Neural cell (in vitro differentiated cells): ENCODE results near the gene COPS2. TPM values are rescaled to one million over a fixed set of nuclear protein-coding genes. Genes with fewer than 3 reads are reported as not detected.

ENCODE experiments used
- H2AFZ ChIP-seq: fragments of 200-600, 300-800 bp; sonication (generic), shearing (Covaris generic); 2 replicates; pipeline ENCODE4 v1.6.0; 2014; ENCODE audit warnings: low read depth, mild to moderate bottlenecking, antibody characterized with exemption, low read length, moderate library complexity
- H3F3A ChIP-seq: fragments of 200-600 bp; shearing (Covaris generic); 2 replicates; pipeline ENCODE4 v1.6.1; 2016; ENCODE audit warnings: mild to moderate bottlenecking, moderate library complexity, mixed read lengths, antibody characterized with exemption, low read length; ENCODE audit not compliant: insufficient read depth, poor library complexity, severe bottlenecking
- H3K27ac ChIP-seq: fragments of 200-600, 300-800 bp; sonication (generic), shearing (Covaris generic); 2 replicates; pipeline ENCODE4 v1.5.1; 2014; ENCODE audit warnings: mild to moderate bottlenecking, low read length, moderate library complexity
- H3K27me3 ChIP-seq: fragments of 300-800, 200-600 bp; sonication (generic), shearing (Covaris generic); 2 replicates; pipeline ENCODE4 v1.6.0; 2014; ENCODE audit warnings: mild to moderate bottlenecking, low read depth, low read length, moderate library complexity; ENCODE audit not compliant: insufficient read depth
- H3K36me3 ChIP-seq: fragments of 300-800, 200-600 bp; sonication (generic), shearing (Covaris generic); 2 replicates; pipeline ENCODE4 v1.5.1; 2014; ENCODE audit warnings: mild to moderate bottlenecking, antibody characterized with exemption, low read length, moderate library complexity; ENCODE audit not compliant: insufficient read depth
- H3K4me2 ChIP-seq: fragments of 300-800, 200-600 bp; sonication (generic), shearing (Covaris generic); 2 replicates; pipeline ENCODE4 v1.6.0; 2014; ENCODE audit warnings: mild to moderate bottlenecking, low read length
- H3K4me3 ChIP-seq: fragments of 300-800, 200-600 bp; sonication (generic), shearing (Covaris generic); 2 replicates; pipeline ENCODE4 v1.5.1; 2014; ENCODE audit warnings: mild to moderate bottlenecking, low read length, moderate library complexity
- H3K79me2 ChIP-seq: fragments of 200-600 bp; shearing (Covaris generic); replicated peaks from 2 replicates; pipeline ENCODE4 v1.6.0; 2014; ENCODE audit warnings: mild to moderate bottlenecking, low read length, moderate library complexity; ENCODE audit not compliant: insufficient read depth
- H3K9ac ChIP-seq: fragments of 300-800, 200-600 bp; sonication (generic), shearing (Covaris generic); 2 replicates; pipeline ENCODE4 v1.6.1; 2016; ENCODE audit warnings: mild to moderate bottlenecking, low read length, mixed read lengths
- H3K9me2 ChIP-seq: fragments of 200-600 bp; shearing (Covaris generic); 2 replicates; pipeline ENCODE4 v1.6.1; 2016; ENCODE audit warnings: mild to moderate bottlenecking, low read length, mixed read lengths; ENCODE audit not compliant: insufficient read depth
- H3K9me3 ChIP-seq: fragments of 200-600, 300-800 bp; sonication (generic), shearing (Covaris generic); 2 replicates; pipeline ENCODE4 v1.6.1; 2016; ENCODE audit warnings: mild to moderate bottlenecking, mixed run types, low read length, moderate library complexity, mixed read lengths
- H4K20me1 ChIP-seq: fragments of 200-600 bp; shearing (Covaris generic); 2 replicates; pipeline ENCODE4 v1.6.1; 2016; ENCODE audit warnings: mild to moderate bottlenecking, mixed run types; ENCODE audit not compliant: insufficient read depth
- CTCF ChIP-seq: fragments of 450-650 bp; IDR thresholded peaks from 2 replicates; pipeline ENCODE4 v1.5.1; 2014; ENCODE audit warnings: antibody characterized with exemption, mild to moderate bottlenecking, moderate library complexity; ENCODE audit not compliant: poor library complexity, severe bottlenecking
- EP300 ChIP-seq: fragments of 450-650 bp; conservative IDR thresholded peaks from 2 replicates; pipeline ENCODE4 v1.6.1; 2014; ENCODE audit warnings: antibody characterized with exemption, mild to moderate bottlenecking, moderate library complexity; ENCODE audit not compliant: poor library complexity, severe bottlenecking
- EZH2 ChIP-seq: fragments of 200-600, 300-800 bp; shearing (Covaris generic), sonication (generic); IDR thresholded peaks from 2 replicates; pipeline ENCODE4 v1.6.1; 2014; ENCODE audit warnings: antibody characterized with exemption, low read length, borderline replicate concordance, mild to moderate bottlenecking; ENCODE audit not compliant: insufficient read depth, poor library complexity, severe bottlenecking
- MXI1 ChIP-seq: fragments of 450-650 bp; conservative IDR thresholded peaks from 2 replicates; pipeline ENCODE4 v1.6.1; 2014; ENCODE audit warnings: antibody characterized with exemption, mild to moderate bottlenecking; ENCODE audit not compliant: poor library complexity, severe bottlenecking
- POLR2AphosphoS5 ChIP-seq: IDR thresholded peaks from 2 replicates; pipeline ENCODE4 v1.6.1; 2012
- RAD21 ChIP-seq: fragments of 450-650 bp; conservative IDR thresholded peaks from 2 replicates; pipeline ENCODE4 v1.6.1; 2014; ENCODE audit warnings: antibody characterized with exemption, mild to moderate bottlenecking, moderate library complexity
- REST ChIP-seq: IDR thresholded peaks from 2 replicates; pipeline ENCODE4 v1.6.1; 2012; ENCODE audit warnings: borderline replicate concordance
- SMC3 ChIP-seq: fragments of 450-650 bp; conservative IDR thresholded peaks from 2 replicates; pipeline ENCODE4 v1.6.1; 2014; ENCODE audit warnings: antibody characterized with exemption, mild to moderate bottlenecking, moderate library complexity; ENCODE audit not compliant: poor library complexity
- TAF1 ChIP-seq: IDR thresholded peaks from 2 replicates; pipeline ENCODE4 v1.6.1; 2012; ENCODE audit warnings: low read depth
- polyA plus RNA-seq: library from polyadenylated mRNA; depleted of rRNA; stranded (reverse); fragments of >200 nt; gene quantifications from 2 replicates; pipeline ENCODE4 v1.2.3, GENCODE V29; 2014

Gene COPS2
- polyA plus RNA-seq, 1 donor from 2014 or later: 88.8 TPM

- TF ChIP-seq EZH2: no peak
Observed at GRCh38 chr15:49085696-49086459, 69.5 kb downstream of the COPS2 start (continued).

- TF ChIP-seq MXI1 (no peak), SMC3 (no peak), REST (no peak), RAD21 (no peak), EZH2 (no peak), EP300 (no peak), CTCF (no peak), TAF1 (no peak), POLR2AphosphoS5 (no peak)
- Histone ChIP-seq H3K27me3 (no peaks in the 10 kb centered on the region), H3K9me2 (no peaks in the 10 kb centered on the region), H3K4me2 (no peak overlapping the region), H3K27ac (no peak overlapping the region), H3F3A (no peaks in the 10 kb centered on the region), H3K4me3 (no peak overlapping the region), H2AFZ (no peak overlapping the region), H3K9ac (no peak overlapping the region), H3K79me2 (no peaks in the 10 kb centered on the region), H4K20me1 (no peaks in the 10 kb centered on the region), H3K36me3 (no peaks in the 10 kb centered on the region), H3K9me3 (no peaks in the 10 kb centered on the region)
Observed at GRCh38 chr15:49084285-49084570, 71.2 kb downstream of the COPS2 start.

GRCh38 chr15:49083401-49084284, 71.8 kb downstream of the COPS2 start:
- TF ChIP-seq TAF1: no peak
- no peak for TF ChIP-seq RAD21
- TF ChIP-seq REST: no peak
- no peak for TF ChIP-seq EP300
- TF ChIP-seq EZH2: no peak
- TF ChIP-seq POLR2AphosphoS5: no peak
- no peak for TF ChIP-seq CTCF
- no peak for TF ChIP-seq SMC3
- TF ChIP-seq MXI1: no peak
- Histone ChIP-seq H2AFZ (no peak overlapping the region), H3K9me3 (no peaks in the 10 kb centered on the region), H3K9me2 (no peaks in the 10 kb centered on the region), H3K4me3 (no peak overlapping the region), H3K36me3 (no peaks in the 10 kb centered on the region), H4K20me1 (no peaks in the 10 kb centered on the region), H3K4me2 (no peak overlapping the region), H3F3A (no peaks in the 10 kb centered on the region), H3K9ac (no peak overlapping the region), H3K27me3 (no peaks in the 10 kb centered on the region), H3K79me2 (no peaks in the 10 kb centered on the region), H3K27ac (no peak overlapping the region)
